SHP77 treated with DMSO at 0.1 percent for 48 hours (cell line): ENCODE results near the gene ZNF683.

Experiments
- DNase-seq: peaks from one replicate; lab custom pipeline; 2025; lab: John Stamatoyannopoulos, UW

Gene ZNF683

DNA sequence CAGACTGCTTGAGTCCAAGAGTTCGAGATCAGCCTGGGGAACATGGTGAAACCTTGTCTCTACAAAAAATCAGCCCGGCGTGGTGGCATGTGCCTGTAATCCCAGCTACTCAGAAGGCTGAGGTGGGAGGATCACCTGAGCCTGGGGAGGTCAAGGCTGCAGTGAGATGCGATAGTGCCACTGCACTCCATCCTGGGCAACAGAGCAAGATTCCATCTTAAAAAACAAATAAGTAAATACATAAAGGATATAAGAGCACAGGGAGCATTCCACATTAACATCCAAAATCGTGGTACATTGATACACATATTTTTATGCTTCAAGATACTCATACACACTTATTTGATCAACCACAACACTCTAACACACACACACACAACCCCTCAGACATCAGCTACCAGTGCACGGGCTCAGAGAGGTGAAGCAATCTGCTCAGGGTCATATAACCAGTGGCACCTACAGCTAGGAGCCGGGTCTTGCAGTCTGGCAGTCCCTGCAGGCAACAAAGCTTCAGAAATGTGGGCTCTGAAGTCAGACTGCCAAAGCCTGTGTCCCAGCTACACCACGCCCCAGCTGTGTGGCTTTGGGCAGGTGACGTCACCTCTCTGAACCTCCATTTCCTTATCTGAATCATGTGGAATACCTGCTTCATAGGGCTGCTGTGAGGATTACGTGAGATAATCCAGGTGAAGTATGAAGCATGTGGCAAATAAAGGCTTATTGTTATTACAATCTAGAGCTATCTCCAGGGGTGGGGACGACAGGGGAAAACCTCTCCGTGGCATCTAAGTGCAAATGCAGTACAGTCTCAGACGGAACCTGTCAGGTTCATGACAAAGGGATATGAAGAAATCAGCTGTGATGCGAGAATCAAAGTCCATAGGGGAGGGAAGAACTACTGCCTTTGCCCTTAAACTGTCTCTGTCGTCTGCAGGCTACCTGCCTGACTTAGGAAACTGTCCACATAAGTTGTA is 13.9 kb downstream of the ZNF683 start:
- no peak for DNase-seq

GRCh38 chr1:26357121-26357602 is 15.4 kb downstream of the ZNF683 start:
- DNase-seq: no peak

DNA sequence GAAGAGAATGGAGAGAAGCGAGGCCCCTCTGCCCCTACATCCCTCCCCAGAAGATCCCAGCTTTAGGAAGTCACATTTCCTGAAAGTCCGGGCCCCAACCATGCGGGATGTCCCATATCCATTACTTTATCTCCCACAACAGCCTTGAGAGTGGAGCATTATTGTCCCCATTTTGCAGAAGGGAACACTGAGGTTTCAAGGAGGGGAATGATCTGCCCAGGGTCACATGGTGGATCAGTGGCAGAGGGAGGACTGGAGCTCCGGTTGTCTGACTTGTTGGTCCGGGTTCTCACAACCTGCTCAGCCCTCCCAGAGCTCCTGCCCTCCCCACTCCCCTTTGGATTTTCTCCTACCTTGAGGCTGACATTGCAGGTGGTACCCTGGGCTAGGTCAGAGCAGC is 16.4 kb downstream of the ZNF683 start:
- DNase-seq: no peak

DNA sequence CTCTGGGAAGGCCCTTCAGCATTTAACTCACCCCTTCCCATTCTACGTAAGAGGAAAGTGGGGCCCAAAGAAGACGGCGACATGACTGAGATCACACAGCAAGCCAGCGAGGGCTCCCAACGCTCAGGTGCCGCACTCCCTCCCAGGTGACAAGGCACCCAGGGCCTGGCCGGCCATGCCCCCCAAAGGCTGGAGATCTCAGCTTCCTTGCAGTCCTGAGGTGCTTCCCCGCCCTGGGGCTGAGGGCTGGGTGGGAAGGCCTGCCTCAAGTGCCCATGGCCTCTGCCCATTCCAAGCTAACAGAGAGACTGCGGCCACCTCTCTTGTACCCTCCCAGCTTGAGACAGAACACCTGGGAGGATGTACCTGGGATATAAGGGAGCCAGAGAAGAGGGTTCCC is 17.6 kb downstream of the ZNF683 start:
- DNase-seq: no peak

- DNase-seq: no peak
Measured at GRCh38 chr1:26353976-26354820, 18.4 kb downstream of the ZNF683 start, which contains the start of gene CRYBG2. TSS of gene CRYBG2 (minus strand) at chr1:26354130. CDS start at chr1:26346657, 7,473 bp downstream.

DNA sequence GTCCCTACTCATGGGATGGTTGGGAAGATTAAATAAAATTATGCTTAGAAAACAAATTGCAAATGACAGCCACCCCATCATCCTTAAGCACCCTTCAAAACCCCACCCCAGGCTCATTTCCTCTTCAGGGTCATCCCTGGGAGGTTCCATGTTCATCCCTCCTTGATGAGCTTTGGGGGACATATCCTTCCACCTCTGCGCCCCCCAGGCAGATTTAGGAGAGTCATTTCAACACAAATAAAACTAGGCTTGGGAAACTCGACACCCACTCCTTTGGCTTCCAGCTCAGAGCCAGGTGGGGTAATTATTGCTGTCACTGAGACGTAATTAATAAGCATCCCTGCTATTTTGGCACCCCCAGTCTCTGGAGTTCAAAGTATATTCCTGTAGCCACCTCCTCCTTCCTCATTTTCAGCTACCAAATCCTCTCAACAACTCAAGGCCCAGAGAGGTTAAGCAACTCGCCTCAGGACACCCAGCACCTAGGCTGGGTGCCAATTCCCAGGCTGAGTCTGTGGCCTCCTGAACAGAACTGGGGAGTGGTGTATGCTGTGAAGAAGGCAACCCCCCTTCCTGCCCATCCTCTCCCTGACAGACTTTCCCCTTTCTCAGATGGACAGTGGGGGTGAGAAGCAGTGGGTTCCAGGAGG is 19.2 kb downstream of the ZNF683 start:
- DNase-seq: no peak

DNA sequence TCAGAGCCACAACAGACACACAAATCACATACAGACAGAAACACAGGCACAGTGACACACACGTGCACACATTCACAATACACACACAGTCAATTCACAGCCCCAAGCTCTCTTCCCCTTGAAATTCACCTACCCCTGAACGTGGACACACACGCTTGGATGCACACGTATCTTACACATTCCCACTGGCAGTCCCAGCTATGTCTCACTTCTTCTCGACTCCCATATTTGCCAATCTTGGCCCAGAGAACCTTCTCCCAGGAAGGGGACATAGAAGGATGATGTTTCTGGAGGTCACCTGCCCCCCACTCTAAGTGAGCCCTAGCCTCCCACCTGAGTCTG is 20.2 kb downstream of the ZNF683 start:
- no peak for DNase-seq

GRCh38 chr1:26351590-26352337 is 20.8 kb downstream of the ZNF683 start:
- no peak for DNase-seq

- no peak for DNase-seq
Measured at GRCh38 chr1:26350701-26351589, 21.6 kb downstream of the ZNF683 start.

DNA sequence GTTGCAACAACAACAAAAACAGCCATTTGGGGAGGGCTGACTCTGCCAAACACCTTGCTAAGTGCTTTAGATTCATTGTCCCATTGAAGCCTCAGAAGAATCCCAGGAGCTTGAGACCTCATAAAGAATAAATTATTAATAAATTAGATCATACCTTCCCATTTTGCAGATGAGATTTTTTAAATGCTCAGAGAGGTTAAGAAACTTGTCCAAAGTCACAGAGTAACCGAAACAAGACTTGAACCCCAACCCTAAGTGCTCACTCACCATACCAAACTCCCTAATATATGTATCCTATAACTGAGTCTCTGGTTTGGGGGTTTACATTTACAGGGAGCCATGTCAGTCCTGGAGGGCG is 22.2 kb downstream of the ZNF683 start:
- no peak for DNase-seq

GRCh38 chr1:26349877-26350244 is 22.7 kb downstream of the ZNF683 start:
- no peak for DNase-seq

DNA sequence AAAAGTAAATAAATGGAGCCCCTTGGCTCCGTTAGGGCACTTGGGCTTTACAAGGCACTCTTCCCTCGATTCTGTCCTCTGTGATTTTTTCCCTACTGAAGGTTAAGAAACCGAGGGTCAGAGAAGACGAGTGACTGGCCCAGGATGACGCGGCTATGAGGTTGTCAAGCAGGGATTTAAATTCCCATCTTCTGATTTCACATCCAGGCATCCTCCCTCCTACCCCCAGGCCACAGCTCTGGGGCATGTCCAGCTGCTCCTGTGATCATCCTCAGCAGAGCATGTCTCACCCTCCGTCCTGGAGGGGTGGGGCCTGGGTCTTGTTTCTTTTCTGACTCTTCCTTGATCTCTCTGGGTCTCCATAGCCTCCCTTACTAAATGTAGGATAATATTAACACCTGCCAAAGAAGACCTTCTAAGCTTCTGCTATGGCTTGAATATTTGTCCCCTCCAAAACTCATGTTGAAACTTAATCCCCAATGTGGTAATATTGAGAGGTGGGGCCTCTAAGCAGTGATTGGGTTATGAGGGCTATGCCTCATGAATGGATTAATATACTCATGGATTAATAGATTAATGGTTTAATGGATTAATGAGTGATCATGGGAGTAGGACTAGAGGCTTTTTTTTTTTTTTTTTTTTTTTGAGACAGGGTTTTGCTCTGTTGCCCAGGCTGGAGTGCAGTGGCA is 23.2 kb downstream of the ZNF683 start:
- no peak for DNase-seq

DNA sequence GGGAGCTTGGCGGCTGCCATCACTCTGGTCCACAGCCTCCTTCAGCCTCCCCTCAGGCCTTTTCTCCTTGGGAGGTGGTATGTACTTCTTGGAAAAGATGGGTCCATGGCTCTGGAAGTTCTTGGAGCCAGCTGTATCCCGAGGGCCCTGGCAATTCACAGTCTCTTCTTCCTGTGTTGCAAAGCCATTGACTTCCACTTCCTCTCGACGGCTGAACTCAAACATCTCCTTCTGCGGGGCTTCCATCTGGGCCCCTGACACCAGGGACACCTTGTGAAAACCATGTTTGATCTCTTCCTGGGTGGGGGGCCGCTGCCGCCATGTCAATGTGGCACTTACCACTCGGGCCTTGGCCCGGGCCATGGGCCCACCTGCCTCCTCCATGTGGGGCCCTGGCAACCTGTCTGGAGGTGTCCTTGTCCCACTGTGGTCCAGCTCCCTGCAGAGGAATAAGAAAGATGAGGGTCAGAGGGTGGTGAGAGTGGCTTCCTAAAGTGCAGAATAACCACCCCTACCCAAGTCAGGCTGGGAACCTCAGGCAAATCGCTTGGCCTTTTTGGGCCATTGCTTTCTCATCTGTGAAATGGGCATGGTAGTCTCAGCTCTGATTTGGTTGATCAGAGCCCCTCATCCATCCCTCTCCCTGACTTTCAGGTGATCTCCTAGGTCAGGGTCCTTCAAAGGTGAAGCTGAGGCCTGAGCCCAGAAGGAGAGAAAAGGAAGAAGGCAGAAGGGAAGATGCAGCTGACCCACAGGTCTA is 26.1 kb downstream of the ZNF683 start:
- DNase-seq: no peak

GRCh38 chr1:26345718-26346117 is 26.8 kb downstream of the ZNF683 start:
- DNase-seq: no peak

DNA sequence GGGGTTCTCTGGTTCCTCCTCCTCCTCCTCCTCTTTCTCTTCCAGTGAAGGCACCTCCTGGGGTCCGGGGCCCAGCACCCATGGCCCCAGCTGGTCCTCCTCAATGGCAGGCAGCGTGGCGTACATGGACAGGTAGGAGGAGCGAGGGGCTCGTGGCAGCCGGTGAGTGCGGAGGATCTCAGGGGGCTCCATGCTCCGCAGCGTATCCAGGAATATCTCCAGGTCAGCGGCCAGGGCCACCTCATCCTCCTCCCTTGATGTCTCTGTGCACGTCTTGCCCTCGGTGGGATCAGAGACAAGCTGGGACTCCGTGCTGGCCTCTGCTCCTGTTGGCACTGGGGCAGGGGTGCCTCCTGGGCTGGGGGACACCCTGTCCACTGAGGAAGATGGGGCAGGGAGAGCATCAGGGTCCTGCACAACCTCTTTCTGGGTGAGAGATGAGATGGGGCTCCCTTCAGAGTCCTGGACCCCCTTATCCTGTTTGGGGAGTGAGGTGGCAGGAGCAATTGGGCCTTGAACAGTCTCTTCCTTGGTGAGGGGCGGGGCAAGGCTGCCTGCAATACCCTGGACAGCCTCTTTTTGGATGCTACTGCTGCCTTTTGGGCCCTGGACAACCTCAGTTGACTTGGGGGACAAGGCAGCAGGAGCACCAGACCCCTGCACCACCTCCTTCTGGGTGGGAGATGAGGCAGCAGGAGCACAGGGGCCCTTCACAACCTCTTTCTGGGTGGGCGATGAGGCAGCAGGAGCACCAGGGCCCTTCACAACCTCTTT is 28.2 kb downstream of the ZNF683 start:
- no peak for DNase-seq

GRCh38 chr1:26340047-26340481 is 32.5 kb downstream of the ZNF683 start:
- DNase-seq: no peak

GRCh38 chr1:26338670-26339069 is 33.9 kb downstream of the ZNF683 start:
- no peak for DNase-seq

DNA sequence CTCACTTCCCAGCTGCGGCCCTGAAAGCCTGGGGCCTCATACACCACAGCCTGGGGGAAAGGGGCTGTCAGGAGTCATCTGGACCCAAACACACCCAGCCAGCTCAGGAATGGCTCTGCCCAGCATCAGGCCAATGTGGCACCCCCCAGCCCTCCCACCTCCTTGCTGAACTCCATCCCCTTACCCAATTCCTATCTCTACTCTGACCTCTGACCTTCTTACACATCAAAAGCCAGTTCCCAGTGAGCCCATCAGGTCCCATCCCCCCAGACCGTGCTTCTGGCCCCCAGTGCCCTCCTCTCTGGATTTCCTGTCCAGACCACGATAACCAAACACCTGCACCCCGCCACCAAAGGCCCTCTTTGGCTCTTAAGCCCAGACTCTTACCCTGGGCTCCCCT is 34.9 kb downstream of the ZNF683 start:
- no peak for DNase-seq

DNA sequence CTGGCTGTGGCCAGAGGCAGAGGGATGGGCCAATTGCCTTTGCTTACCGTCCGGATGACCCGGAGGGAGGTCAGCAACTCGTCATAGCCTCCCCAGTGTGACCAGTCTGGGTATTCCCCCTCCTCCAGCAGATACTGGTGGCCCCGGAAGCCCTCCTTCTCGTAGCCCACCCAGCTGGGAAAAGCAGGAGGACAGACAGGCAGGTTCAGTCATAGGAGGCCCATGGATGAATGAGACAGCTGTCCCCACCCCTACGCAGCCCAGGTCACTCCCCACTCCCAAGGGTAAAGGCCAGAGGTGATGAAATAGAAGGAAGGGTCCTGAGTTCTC is 35.4 kb downstream of the ZNF683 start:
- no peak for DNase-seq
